GM12878 (cell line): ENCODE data around the gene CCDC8. TPM values are rescaled to one million over a fixed set of nuclear protein-coding genes. Genes with fewer than 3 reads are reported as not detected.

Experiments used
- ATAC-seq: fragments of 200-7000 bp; cut with Tn5 transposase; 3 replicates; pipeline ENCODE4 v1.9.1; 2020; ENCODE audit warnings: mild to moderate bottlenecking, moderate library complexity
- BruUV-seq: library from RNA; stranded (reverse); fragments of 400-500 nt; replicated peaks from 2 replicates; lab custom pipeline; 2021; lab: Mats Ljungman, UMichigan
- CTCF ChIA-PET: fragments of 300-600 bp; sonication (Branson Sonifier 250); formaldehyde crosslinking; extraction: SDS; loops from one replicate; lab custom pipeline; 2021; ENCODE audit warnings: inconsistent platforms; lab: Yijun Ruan, JAX
- POLR2A ChIA-PET: fragments of 350-600 bp; formaldehyde crosslinking; extraction: SDS; loops from one replicate; lab custom pipeline; 2021; ENCODE audit warnings: inconsistent platforms; lab: Charles Lee
- RAD21 ChIA-PET: fragments of 300-600 bp; sonication (Branson Sonifier 250); formaldehyde crosslinking; loops from one replicate; lab custom pipeline; 2023; ENCODE audit warnings: antibody characterized with exemption; ENCODE audit not compliant: unreplicated experiment; lab: Charles Lee
- SMC1A ChIA-PET: fragments of 300-600 bp; sonication (Branson Sonifier 250); formaldehyde crosslinking; loops from one replicate; lab custom pipeline; 2023; ENCODE audit not compliant: unreplicated experiment, uncharacterized antibody; lab: Charles Lee
- DNase-seq: peaks from one replicate; pipeline ENCODE4 v3.0.0-alpha.2; 2011; ENCODE audit warnings: low read depth, low spot score
- FAIRE-seq: peaks from 3 replicates; lab custom pipeline; 2011; peaks lifted over from hg19 to GRCh38; lab: Jason Lieb, UNC
- H2AFZ ChIP-seq: 2 replicates; pipeline ENCODE4 v1.6.0; 2011; ENCODE audit warnings: low read depth, low read length, control low read depth; ENCODE audit not compliant: control insufficient read depth
- H3K27ac ChIP-seq: 2 replicates; pipeline ENCODE4 v1.5.1; 2011; ENCODE audit warnings: control low read depth; ENCODE audit not compliant: control insufficient read depth, insufficient read depth
- H3K27me3 ChIP-seq, 2 experiments: replicated peaks in 1 of 2; 2 replicates each; pipeline versions ENCODE4 v1.6.0 to v1.6.1; 2011; ENCODE audit warnings: low read length in 1 of 2; ENCODE audit not compliant: control insufficient read depth in 2 of 2, insufficient read depth in 2 of 2
- H3K36me3 ChIP-seq, 2 experiments: 2 replicates each; pipeline ENCODE4 v1.5.1; 2011; ENCODE audit warnings: low read length in 1 of 2; ENCODE audit not compliant: control insufficient read depth in 2 of 2, insufficient read depth in 2 of 2
- H3K4me1 ChIP-seq: 2 replicates; pipeline ENCODE4 v1.6.1; 2011; ENCODE audit warnings: mild to moderate bottlenecking, low read length, moderate library complexity, mixed read lengths; ENCODE audit not compliant: control insufficient read depth, insufficient read depth
- H3K4me2 ChIP-seq: 2 replicates; pipeline ENCODE4 v1.6.0; 2011; ENCODE audit warnings: control low read depth; ENCODE audit not compliant: control insufficient read depth, insufficient read depth
- H3K4me3 ChIP-seq: fragments of 200-600 bp; sonication (generic); 2 replicates; pipeline ENCODE4 v1.5.1; 2016
- H3K79me2 ChIP-seq: 2 replicates; pipeline ENCODE4 v1.6.0; 2011; ENCODE audit warnings: low read length; ENCODE audit not compliant: control insufficient read depth, insufficient read depth
- H3K9ac ChIP-seq: 2 replicates; pipeline ENCODE4 v1.8.0; 2011; ENCODE audit warnings: low read length, control low read depth, mixed read lengths; ENCODE audit not compliant: control insufficient read depth, insufficient read depth
- H3K9me3 ChIP-seq: replicated peaks from 3 replicates; pipeline ENCODE4 v1.5.1; 2011; ENCODE audit warnings: mild to moderate bottlenecking, low read length; ENCODE audit not compliant: control insufficient read depth, insufficient read depth
- H4K20me1 ChIP-seq: 2 replicates; pipeline ENCODE4 v1.6.0; 2011; ENCODE audit not compliant: control insufficient read depth, insufficient read depth
- NFYB ChIP-seq: IDR thresholded peaks from 2 replicates; pipeline ENCODE4 v1.6.1; 2011; ENCODE audit warnings: low read depth, mild to moderate bottlenecking, low read length, improper control_type of control experiment, moderate library complexity; ENCODE audit not compliant: insufficient read depth
- POLR2AphosphoS2 ChIP-seq: IDR thresholded peaks from 2 replicates; pipeline ENCODE4 v1.6.1; 2011; ENCODE audit warnings: low read depth, mild to moderate bottlenecking, low read length, improper control_type of control experiment, moderate library complexity
- WGBS: methylation state at CpG from one replicate; pipeline ENCODE4 v1.1.6; 2016; ENCODE audit warnings: low lambda C conversion rate; ENCODE audit not compliant: insufficient replicate concordance, insufficient coverage; ENCODE audit errors: missing lambda C conversion rate; 5-methylcytosine and 5-hydroxymethylcytosine counted together
- in situ Hi-C: fragments of 300-500 bp; cut with MboI; formaldehyde crosslinking; loops from 9 replicates; pipeline ENCODE4 v1.14.3; 2018; ENCODE audit warnings: mixed read lengths
- intact Hi-C: fragments of 100-400 bp; cut with micrococcal nuclease; formaldehyde crosslinking; loops from one replicate; pipeline ENCODE4 v1.14.2; 2022; ENCODE audit not compliant: unreplicated experiment
- polyA plus RNA-seq, 11 experiments: library from polyadenylated mRNA; depleted of rRNA in 4 of 11; unstranded in 6 of 11; stranded (reverse) in 5 of 11; fragments of >200 nt; fragmentation: Nextera tagmentation in 4 of 11; fragmentation: Illumina TruSeq in 1 of 11; extraction: Ambion mirVana in 4 of 11; extraction: Trizol in 1 of 11; gene quantifications; 1 replicate in 1 of 11; 2 replicates in 10 of 11; pipeline versions ENCODE4 v1.2.1 to v1.2.3, GENCODE V29; 2011 to 2016; ENCODE audit warnings: inconsistent platforms in 2 of 11, missing spikeins in 2 of 11, low read depth in 1 of 11
- total RNA-seq, 4 experiments: library from RNA; depleted of rRNA in 3 of 4; stranded (reverse); fragments of >200 nt in 3 of 4; fragmentation: Illumina TruSeq in 1 of 4; extraction: Trizol in 1 of 4; gene quantifications; 2 replicates each; pipeline versions ENCODE4 v1.2.1 to v1.2.3, GENCODE V29; 2013 to 2021
- TF ChIP-seq, protein P1 (sequence below): fragments of 450-650 bp; IDR thresholded peaks from 2 replicates; pipeline ENCODE4 v1.6.1; 2017; ENCODE audit warnings: low read depth, mild to moderate bottlenecking, moderate library complexity
- TF ChIP-seq, protein P2 (sequence below): fragments of 450-650 bp; IDR thresholded peaks from 2 replicates; pipeline ENCODE4 v1.6.1; 2017; ENCODE audit warnings: mild to moderate bottlenecking, low read depth, inconsistent platforms; ENCODE audit not compliant: poor library complexity, severe bottlenecking

The CCDC8 gene
- total and polyA plus RNA-seq, 10 of the 15 experiments (the other 5 are each of a cell fraction or from before 2014, with no cell fraction given) = under 0.01 to 0.15 (median 0.05) TPM; not detected in 5

DNA sequence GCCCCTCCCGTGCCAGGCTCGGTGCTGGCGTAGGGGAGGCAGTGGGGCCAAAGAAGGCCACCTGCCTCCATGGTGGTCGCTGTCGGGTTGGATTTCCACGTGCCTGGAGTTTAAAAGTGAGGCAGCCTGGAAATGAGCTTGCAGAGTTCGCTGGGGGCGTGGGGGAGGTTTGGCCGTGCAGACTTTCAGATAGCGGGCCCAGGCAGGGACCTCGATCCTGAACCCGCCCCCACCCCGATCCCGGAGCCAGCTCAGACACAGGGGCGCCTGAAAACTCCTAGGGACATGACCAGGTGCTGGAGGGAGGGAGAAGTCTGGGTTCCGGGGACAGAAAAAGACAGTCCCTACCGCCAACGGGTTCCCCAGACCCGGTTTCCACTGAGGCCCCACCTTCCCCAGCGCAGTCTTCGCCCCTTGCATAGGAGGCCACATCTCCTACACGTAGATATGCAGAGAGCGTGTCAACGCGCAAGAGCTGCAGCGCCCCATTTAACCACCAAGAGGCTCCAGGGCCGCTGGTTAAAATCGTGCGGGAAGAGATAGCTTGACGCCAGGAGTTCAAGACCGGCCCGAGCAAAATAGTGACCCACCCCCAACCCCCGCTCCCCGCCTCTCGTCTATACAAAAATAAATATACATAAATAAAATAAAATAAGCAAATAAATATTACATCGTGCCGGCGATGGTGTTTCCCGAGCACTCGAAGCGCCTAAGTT is 8.5 kb downstream of the CCDC8 start:
- ChIA-PET RAD21 (interaction anchor here (1.3 kb wide), 1 partner anchor 125 kb away, joined by 4 read pairs; no protein-coding TSS in a partner anchor), SMC1A (no interaction called here), CTCF (interaction anchor here (1.4 to 1.7 kb wide), 4 partner anchors 9 to 111 kb away, joined by 3 to 5 read pairs (median 4); no protein-coding TSS in a partner anchor)
- H3K27me3 ChIP-seq = peaks cover 0 to 3% of the 10 kb centered on the region in 2 experiments; a peak in 3 of 4 replicates
- BruUV-seq = no TSS peak
- no peak for DNase-seq
- H4K20me1 ChIP-seq = no peaks in the 10 kb centered on the region
- in situ Hi-C loops = loop anchor here (5.0 kb wide), 1 partner anchor 82 kb away; no protein-coding TSS in a partner anchor
- H3K4me3 ChIP-seq = no peak overlapping the region
- 37% methylated on average over 36 of the region's 41 CpGs for WGBS
- no peak overlapping the region for H3K27ac ChIP-seq
- no peak overlapping the region for H3K9ac ChIP-seq
- no peak overlapping the region for H3K4me2 ChIP-seq
- TF ChIP-seq POLR2AphosphoS2 (no peak), NFYB (no peak)
- TF ChIP-seq, protein P1, sequence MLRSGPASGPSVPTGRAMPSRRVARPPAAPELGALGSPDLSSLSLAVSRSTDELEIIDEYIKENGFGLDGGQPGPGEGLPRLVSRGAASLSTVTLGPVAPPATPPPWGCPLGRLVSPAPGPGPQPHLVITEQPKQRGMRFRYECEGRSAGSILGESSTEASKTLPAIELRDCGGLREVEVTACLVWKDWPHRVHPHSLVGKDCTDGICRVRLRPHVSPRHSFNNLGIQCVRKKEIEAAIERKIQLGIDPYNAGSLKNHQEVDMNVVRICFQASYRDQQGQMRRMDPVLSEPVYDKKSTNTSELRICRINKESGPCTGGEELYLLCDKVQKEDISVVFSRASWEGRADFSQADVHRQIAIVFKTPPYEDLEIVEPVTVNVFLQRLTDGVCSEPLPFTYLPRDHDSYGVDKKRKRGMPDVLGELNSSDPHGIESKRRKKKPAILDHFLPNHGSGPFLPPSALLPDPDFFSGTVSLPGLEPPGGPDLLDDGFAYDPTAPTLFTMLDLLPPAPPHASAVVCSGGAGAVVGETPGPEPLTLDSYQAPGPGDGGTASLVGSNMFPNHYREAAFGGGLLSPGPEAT = no peak
- TF ChIP-seq, protein P2, sequence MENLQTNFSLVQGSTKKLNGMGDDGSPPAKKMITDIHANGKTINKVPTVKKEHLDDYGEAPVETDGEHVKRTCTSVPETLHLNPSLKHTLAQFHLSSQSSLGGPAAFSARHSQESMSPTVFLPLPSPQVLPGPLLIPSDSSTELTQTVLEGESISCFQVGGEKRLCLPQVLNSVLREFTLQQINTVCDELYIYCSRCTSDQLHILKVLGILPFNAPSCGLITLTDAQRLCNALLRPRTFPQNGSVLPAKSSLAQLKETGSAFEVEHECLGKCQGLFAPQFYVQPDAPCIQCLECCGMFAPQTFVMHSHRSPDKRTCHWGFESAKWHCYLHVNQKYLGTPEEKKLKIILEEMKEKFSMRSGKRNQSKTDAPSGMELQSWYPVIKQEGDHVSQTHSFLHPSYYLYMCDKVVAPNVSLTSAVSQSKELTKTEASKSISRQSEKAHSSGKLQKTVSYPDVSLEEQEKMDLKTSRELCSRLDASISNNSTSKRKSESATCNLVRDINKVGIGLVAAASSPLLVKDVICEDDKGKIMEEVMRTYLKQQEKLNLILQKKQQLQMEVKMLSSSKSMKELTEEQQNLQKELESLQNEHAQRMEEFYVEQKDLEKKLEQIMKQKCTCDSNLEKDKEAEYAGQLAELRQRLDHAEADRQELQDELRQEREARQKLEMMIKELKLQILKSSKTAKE = no peak
- TF ChIP-seq, all 136 proteins: peak for 0
- Histone ChIP-seq H3K79me2 (no peaks in the 10 kb centered on the region), H2AFZ (no peak overlapping the region), H3K4me1 (no peaks in the 10 kb centered on the region), H3K9me3 (no peaks in the 10 kb centered on the region), H3K36me3 (no peaks in the 10 kb centered on the region)
- POLR2A ChIA-PET = no interaction called here
- no peak for ATAC-seq
- intact Hi-C loops = no loop called here
- FAIRE-seq = no peak
